Ovary (tissue), 9 donors: Measurements from ENCODE around the gene UBAC1. TPM values are rescaled to one million over a fixed set of nuclear protein-coding genes. Genes with fewer than 3 reads are reported as not detected.

Experiments used
- DNase-seq, 5 donors: peaks; one replicate each; pipeline ENCODE4 v3.0.0-alpha.2; 2019 to 2020
- H3K27ac ChIP-seq, 2 donors: fragments of 200-600 bp; one replicate each; pipeline versions ENCODE4 v1.5.1 to v1.8.0; 2019 to 2022
- H3K27me3 ChIP-seq: fragments of 200-600 bp; one replicate; pipeline ENCODE4 v1.8.0; 2022
- H3K36me3 ChIP-seq: fragments of 200-600 bp; sonication (generic); one replicate; pipeline ENCODE4 v1.5.1; 2019
- H3K4me1 ChIP-seq: one replicate; pipeline ENCODE4 v1.8.1; 2013; ENCODE audit warnings: mild to moderate bottlenecking, moderate library complexity; ENCODE audit not compliant: insufficient read depth
- H3K4me3 ChIP-seq: fragments of 200-600 bp; sonication (generic); one replicate; pipeline ENCODE4 v1.5.1; 2017
- H3K9me3 ChIP-seq, 2 donors: fragments of 200-600 bp in 1 of 2; sonication (generic) in 1 of 2; one replicate each; pipeline versions ENCODE4 v1.5.1 to v1.8.1; 2013 to 2019; ENCODE audit warnings: mild to moderate bottlenecking in 1 of 2, moderate library complexity in 1 of 2
- EP300 ChIP-seq: sonication (generic); formaldehyde crosslinking; IDR thresholded peaks from one replicate; pipeline ENCODE4 v1.6.1; 2017; ENCODE audit warnings: antibody characterized with exemption
- POLR2A ChIP-seq: fragments of 450-650 bp; IDR thresholded peaks from one replicate; pipeline ENCODE4 v1.6.1; 2017; ENCODE audit warnings: antibody characterized with exemption, mild to moderate bottlenecking, moderate library complexity
- WGBS, 3 donors: extraction: QIAGEN DNeasy Blood & Tissue Kit in 1 of 3; methylation state at CpG; one replicate each; pipeline versions ENCODE4 v1.1.5 to v1.1.7; 2013 to 2017; 5-methylcytosine and 5-hydroxymethylcytosine counted together
- intact Hi-C, 4 donors: fragments of 100-400 bp; cut with DNase I; formaldehyde crosslinking; loops; one replicate each; pipeline versions ENCODE4 v1.11.0 to v1.15.1; 2022 to 2023
- polyA plus RNA-seq, 2 donors: library from polyadenylated mRNA; stranded (reverse); fragments of 200-250 nt in 1 of 2; fragments of 350-450 nt in 1 of 2; fragmentation: Illumina TruSeq in 1 of 2; extraction: RNeasy Lipid Tissue Mini Kit (QIAGEN cat#74804) in 1 of 2; gene quantifications; one replicate each; pipeline ENCODE4 v1.2.3, GENCODE V29; 2013 to 2014
- total RNA-seq, 7 donors: library from RNA; depleted of rRNA in 2 of 7; stranded (reverse); fragments of >200 nt in 2 of 7; fragmentation: NEBNext Ultra II Directional in 3 of 7; extraction: Animal tissue kit (Norgen Biotek cat#: 25700) in 3 of 7; gene quantifications; one replicate each; pipeline versions ENCODE4 v1.1.0 to v1.2.4, GENCODE V29; 2016 to 2023
- TF ChIP-seq, protein P1 (sequence below), 3 donors: fragments of 450-650 bp in 2 of 3; fragments of 200-600 bp in 1 of 3; IDR thresholded peaks; one replicate each; pipeline versions ENCODE4 v1.5.1 to v1.8.0; 2016 to 2022; ENCODE audit warnings: antibody characterized with exemption in 3 of 3, mild to moderate bottlenecking in 1 of 3
- donor health status: DM: no; HTN: no; CAD: no; lungs with moderate emphysema.
- donor health status: DM: no; HTN: no; CAD: no.
- donor health status: Bipolar disorder and iron deficiency.
- donor health status: DM: yes; HTN: yes; CAD: no.
- donor health status: DM: no; HTN: no; CAD: no.
- donor health status: DM: yes; HTN: yes; CAD: no.

The UBAC1 gene
- total and polyA plus RNA-seq, 9 donors, result 19.7 to 42.0 (median 33.4) TPM

DNA sequence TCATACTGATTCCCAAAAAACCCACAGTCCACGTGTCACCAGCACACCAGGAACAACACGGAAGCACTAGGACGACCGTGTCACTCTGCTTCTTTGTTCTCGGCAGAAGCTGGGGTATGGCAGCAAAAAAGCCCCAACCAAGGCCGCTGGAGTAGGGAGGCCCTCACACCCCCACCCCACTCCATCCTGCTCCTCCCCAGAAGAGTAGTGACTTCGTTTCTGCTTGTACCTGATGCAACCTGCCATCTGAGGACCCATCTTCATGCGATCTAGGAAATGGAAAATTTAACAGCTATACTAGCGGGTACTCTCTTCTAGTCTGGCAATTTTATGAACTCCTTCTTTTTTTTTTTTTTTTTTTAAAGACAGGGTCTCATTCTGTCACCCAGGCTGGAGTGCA lies 3.7 kb downstream of the UBAC1 start:
- TF ChIP-seq, protein P1, sequence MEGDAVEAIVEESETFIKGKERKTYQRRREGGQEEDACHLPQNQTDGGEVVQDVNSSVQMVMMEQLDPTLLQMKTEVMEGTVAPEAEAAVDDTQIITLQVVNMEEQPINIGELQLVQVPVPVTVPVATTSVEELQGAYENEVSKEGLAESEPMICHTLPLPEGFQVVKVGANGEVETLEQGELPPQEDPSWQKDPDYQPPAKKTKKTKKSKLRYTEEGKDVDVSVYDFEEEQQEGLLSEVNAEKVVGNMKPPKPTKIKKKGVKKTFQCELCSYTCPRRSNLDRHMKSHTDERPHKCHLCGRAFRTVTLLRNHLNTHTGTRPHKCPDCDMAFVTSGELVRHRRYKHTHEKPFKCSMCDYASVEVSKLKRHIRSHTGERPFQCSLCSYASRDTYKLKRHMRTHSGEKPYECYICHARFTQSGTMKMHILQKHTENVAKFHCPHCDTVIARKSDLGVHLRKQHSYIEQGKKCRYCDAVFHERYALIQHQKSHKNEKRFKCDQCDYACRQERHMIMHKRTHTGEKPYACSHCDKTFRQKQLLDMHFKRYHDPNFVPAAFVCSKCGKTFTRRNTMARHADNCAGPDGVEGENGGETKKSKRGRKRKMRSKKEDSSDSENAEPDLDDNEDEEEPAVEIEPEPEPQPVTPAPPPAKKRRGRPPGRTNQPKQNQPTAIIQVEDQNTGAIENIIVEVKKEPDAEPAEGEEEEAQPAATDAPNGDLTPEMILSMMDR (IDR thresholded peaks at IDR 0.05), result no peak
- no peak for TF ChIP-seq POLR2A
- no peak for TF ChIP-seq EP300
- Histone ChIP-seq H3K4me1 (peaks cover 4% of the 10 kb centered on the region), H3K27ac (no peak overlapping the region), H3K9me3 (no peaks in the 10 kb centered on the region), H3K27me3 (no peaks in the 10 kb centered on the region), H3K36me3 (no peaks in the 10 kb centered on the region), H3K4me3 (no peak overlapping the region)
- intact Hi-C loops, result loop anchor here in 2 of 4 donors (5.0 to 10.0 kb wide), 2 partner anchors 93 to 320 kb away; no protein-coding TSS in a partner anchor
- DNase-seq, result no peak
- whole genome bisulfite sequencing, 3 donors, result 81 to 91% (median 84%) methylated on average over 9 of the region's 9 CpGs

- intact Hi-C loops, result loop anchor here in 2 of 4 donors (5.0 to 10.0 kb wide), 2 partner anchors 92 to 321 kb away; no protein-coding TSS in a partner anchor
- no peak for TF ChIP-seq EP300
- no peak for TF ChIP-seq POLR2A
- TF ChIP-seq, protein P1 (IDR thresholded peaks at IDR 0.05), result no peak
- Histone ChIP-seq H3K27me3 (no peaks in the 10 kb centered on the region), H3K27ac (no peak overlapping the region), H3K9me3 (no peaks in the 10 kb centered on the region), H3K4me3 (no peak overlapping the region), H3K4me1 (peaks cover 4% of the 10 kb centered on the region), H3K36me3 (no peaks in the 10 kb centered on the region)
- no peak for DNase-seq
- 89 to 93% (median 89%) methylated on average over 8 of the region's 8 CpGs for WGBS, 3 donors
These were observed 4.4 kb downstream of the UBAC1 start for GRCh38 chr9:135956802-135957174.

DNA sequence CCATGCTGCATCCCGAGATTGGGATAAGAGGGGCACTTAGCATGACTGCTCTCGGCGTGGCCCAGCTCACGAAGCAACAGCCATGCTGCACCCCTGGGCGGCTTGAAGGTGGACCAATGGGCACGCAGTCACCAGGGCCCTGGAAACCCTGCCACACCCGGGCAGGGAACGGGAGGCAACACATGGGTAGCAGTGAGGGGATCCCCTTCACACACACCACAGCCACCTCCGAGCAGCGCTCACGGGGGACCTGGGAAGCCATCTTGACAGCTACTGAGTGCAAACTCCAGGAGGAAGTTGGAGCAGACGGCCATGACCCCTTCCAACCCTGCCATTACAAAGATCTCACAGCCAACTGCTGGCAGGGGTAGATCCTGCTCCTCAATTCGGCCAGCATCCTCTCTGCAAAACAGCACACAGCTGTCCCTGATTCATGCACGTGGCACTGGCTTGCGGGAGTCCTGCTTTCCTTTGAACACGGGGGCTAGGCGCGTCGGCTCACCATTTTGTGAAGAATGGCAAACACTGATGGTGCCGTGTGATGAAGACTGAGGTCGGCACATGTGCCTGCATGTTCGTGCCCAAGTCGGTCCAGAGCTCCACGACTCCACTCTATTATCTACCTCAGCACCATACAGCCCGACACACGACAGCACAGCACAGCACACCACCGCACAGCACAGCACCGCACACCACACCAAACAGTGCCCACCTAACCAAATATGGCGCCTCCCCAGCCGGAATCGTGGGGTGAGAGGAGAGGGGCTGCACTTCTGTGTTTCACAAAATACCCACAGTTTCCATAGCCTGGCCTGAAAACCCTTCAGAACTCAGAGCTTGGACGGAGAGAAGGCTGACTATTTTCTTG lies 5.0 kb downstream of the UBAC1 start:
- no peaks in the 10 kb centered on the region for H3K27me3 ChIP-seq
- H3K9me3 ChIP-seq, result no peaks in the 10 kb centered on the region
- H3K36me3 ChIP-seq, result no peaks in the 10 kb centered on the region
- peaks cover 4% of the 10 kb centered on the region for H3K4me1 ChIP-seq
- 79% methylated on average over 32 of the region's 32 CpGs for WGBS, 3 donors
- TF ChIP-seq, protein P1 (IDR thresholded peaks at IDR 0.05), result no peak
- TF ChIP-seq EP300, result no peak
- no peak for TF ChIP-seq POLR2A
- DNase-seq, result no peak
- intact Hi-C loops, result loop anchor here in 2 of 4 donors (5.0 to 10.0 kb wide), 2 partner anchors 91 to 321 kb away; no protein-coding TSS in a partner anchor
- no peak overlapping the region for H3K4me3 ChIP-seq
- no peak overlapping the region for H3K27ac ChIP-seq

- no peaks in the 10 kb centered on the region for H3K9me3 ChIP-seq
- no peaks in the 10 kb centered on the region for H3K27me3 ChIP-seq
- H3K27ac ChIP-seq, result no peak overlapping the region
- no peaks in the 10 kb centered on the region for H3K4me1 ChIP-seq
- whole genome bisulfite sequencing, 3 donors, result 91 to 96% (median 93%) methylated on average over 22 of the region's 22 CpGs
- intact Hi-C loops, result loop anchor here in 1 of 4 donors (10.0 kb wide), 1 partner anchor 88 kb away; no protein-coding TSS in a partner anchor
- no peak for TF ChIP-seq EP300
- TF ChIP-seq, protein P1 (IDR thresholded peaks at IDR 0.05), result no peak
- no peak for TF ChIP-seq POLR2A
- no peak for DNase-seq
- H3K4me3 ChIP-seq, result no peak overlapping the region
- H3K36me3 ChIP-seq, result no peaks in the 10 kb centered on the region
These were observed 8.4 kb downstream of the UBAC1 start for GRCh38 chr9:135952664-135953206.
